ENCODE measurements around the gene TMEM165.

DNA sequence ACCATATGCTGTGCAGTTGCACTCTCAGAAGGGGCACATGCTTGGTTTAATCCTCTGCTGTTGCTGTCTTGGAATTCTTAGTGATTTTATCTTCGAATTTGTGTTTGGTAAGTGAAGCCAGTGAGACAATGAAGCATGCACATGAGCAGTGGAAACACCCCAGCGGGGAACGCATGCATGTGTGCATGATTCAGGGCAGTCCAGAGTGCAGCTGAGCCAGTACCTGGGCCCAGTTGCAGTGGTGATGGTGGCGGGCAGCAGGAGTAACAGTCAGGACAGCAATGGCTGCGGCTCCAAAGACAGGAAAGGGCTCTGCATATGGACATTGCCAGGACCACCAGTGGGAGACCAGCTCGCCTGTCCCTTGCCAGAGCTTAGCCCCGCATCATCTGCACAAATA is 14.3 kb upstream of the TMEM165 start:
- TF ChIP-seq, protein P1, sequence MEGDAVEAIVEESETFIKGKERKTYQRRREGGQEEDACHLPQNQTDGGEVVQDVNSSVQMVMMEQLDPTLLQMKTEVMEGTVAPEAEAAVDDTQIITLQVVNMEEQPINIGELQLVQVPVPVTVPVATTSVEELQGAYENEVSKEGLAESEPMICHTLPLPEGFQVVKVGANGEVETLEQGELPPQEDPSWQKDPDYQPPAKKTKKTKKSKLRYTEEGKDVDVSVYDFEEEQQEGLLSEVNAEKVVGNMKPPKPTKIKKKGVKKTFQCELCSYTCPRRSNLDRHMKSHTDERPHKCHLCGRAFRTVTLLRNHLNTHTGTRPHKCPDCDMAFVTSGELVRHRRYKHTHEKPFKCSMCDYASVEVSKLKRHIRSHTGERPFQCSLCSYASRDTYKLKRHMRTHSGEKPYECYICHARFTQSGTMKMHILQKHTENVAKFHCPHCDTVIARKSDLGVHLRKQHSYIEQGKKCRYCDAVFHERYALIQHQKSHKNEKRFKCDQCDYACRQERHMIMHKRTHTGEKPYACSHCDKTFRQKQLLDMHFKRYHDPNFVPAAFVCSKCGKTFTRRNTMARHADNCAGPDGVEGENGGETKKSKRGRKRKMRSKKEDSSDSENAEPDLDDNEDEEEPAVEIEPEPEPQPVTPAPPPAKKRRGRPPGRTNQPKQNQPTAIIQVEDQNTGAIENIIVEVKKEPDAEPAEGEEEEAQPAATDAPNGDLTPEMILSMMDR (conservative IDR thresholded peaks at IDR 0.05; ENCODE audit: low read depth, low read length): no peak
- TF ChIP-seq EZH2phosphoT487 (IDR thresholded peaks at IDR 0.05; ENCODE audit: borderline replicate concordance, low read length): no peak

All from PC-3 (cell line).